ENCODE data around the gene NOP56.

DNA sequence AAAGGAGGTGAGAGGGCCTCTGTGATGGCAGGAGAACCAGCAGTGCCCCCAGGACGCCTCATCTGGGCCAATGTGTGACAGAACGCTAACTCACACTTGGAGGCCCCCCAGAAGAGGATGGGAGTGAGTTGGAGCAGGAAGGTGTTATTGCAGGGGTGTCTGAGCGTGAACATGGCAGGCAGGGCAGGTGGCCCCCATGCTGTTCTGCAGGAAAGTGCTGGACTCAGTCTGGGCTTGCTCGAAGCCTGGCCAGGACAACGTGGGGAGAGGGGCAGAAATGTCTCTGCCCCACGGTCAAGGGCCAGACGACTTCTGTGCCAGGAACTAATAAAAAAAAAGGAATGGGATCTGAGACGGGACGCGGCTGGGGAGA is 39.2 kb downstream of the NOP56 start:
- TF ChIP-seq, protein P1, sequence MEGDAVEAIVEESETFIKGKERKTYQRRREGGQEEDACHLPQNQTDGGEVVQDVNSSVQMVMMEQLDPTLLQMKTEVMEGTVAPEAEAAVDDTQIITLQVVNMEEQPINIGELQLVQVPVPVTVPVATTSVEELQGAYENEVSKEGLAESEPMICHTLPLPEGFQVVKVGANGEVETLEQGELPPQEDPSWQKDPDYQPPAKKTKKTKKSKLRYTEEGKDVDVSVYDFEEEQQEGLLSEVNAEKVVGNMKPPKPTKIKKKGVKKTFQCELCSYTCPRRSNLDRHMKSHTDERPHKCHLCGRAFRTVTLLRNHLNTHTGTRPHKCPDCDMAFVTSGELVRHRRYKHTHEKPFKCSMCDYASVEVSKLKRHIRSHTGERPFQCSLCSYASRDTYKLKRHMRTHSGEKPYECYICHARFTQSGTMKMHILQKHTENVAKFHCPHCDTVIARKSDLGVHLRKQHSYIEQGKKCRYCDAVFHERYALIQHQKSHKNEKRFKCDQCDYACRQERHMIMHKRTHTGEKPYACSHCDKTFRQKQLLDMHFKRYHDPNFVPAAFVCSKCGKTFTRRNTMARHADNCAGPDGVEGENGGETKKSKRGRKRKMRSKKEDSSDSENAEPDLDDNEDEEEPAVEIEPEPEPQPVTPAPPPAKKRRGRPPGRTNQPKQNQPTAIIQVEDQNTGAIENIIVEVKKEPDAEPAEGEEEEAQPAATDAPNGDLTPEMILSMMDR (IDR thresholded peaks at IDR 0.05 in 2 of 3, conservative IDR thresholded peaks at IDR 0.05 in 1 of 3; ENCODE audit: borderline replicate concordance in 1 of 3, insufficient read depth in 1 of 3, low read depth in 2 of 3, low read length in 2 of 3): no peak
- TF ChIP-seq FOSL1 (IDR thresholded peaks at IDR 0.05; ENCODE audit: low read depth) (no peak), YY1 (IDR thresholded peaks at IDR 0.05; ENCODE audit: extremely low read depth, insufficient replicate concordance, low read depth, low read length) (no peak), POLR2AphosphoS5 (IDR thresholded peaks at IDR 0.05; ENCODE audit: low read depth, low read length) (no peak), ZBTB33 (IDR thresholded peaks at IDR 0.05; ENCODE audit: extremely low read depth, insufficient replicate concordance, low read length) (no peak), POLR2A (IDR thresholded peaks at IDR 0.05; ENCODE audit: borderline replicate concordance, extremely low read depth, insufficient read depth, insufficient read length) (no peak), EZH2phosphoT487 (IDR thresholded peaks at IDR 0.05; ENCODE audit: borderline replicate concordance) (no peak), REST (IDR thresholded peaks at IDR 0.05; ENCODE audit: low read depth) (no peak), RAD21 (IDR thresholded peaks at IDR 0.05; ENCODE audit: low read depth) (no peak), ATF3 (IDR thresholded peaks at IDR 0.05) (no peak), SIN3A (IDR thresholded peaks at IDR 0.05; ENCODE audit: low read depth) (no peak), EZH2 (IDR thresholded peaks at IDR 0.05) (no peak)
